GM12878 (cell line): ENCODE results near the gene ALDH1A1. TPM values are rescaled to one million over a fixed set of nuclear protein-coding genes. Genes with fewer than 3 reads are reported as not detected.

Experiments used
- ATAC-seq: fragments of 200-7000 bp; cut with Tn5 transposase; 3 replicates; pipeline ENCODE4 v1.9.1; 2020; ENCODE audit warnings: mild to moderate bottlenecking, moderate library complexity
- BruUV-seq: library from RNA; stranded (reverse); fragments of 400-500 nt; replicated peaks from 2 replicates; lab custom pipeline; 2021; lab: Mats Ljungman, UMichigan
- CTCF ChIA-PET: fragments of 300-600 bp; sonication (Branson Sonifier 250); formaldehyde crosslinking; extraction: SDS; loops from one replicate; lab custom pipeline; 2021; ENCODE audit warnings: inconsistent platforms; lab: Yijun Ruan, JAX
- POLR2A ChIA-PET: fragments of 350-600 bp; formaldehyde crosslinking; extraction: SDS; loops from one replicate; lab custom pipeline; 2021; ENCODE audit warnings: inconsistent platforms; lab: Charles Lee
- RAD21 ChIA-PET: fragments of 300-600 bp; sonication (Branson Sonifier 250); formaldehyde crosslinking; loops from one replicate; lab custom pipeline; 2023; ENCODE audit warnings: antibody characterized with exemption; ENCODE audit not compliant: unreplicated experiment; lab: Charles Lee
- SMC1A ChIA-PET: fragments of 300-600 bp; sonication (Branson Sonifier 250); formaldehyde crosslinking; loops from one replicate; lab custom pipeline; 2023; ENCODE audit not compliant: unreplicated experiment, uncharacterized antibody; lab: Charles Lee
- DNase-seq: peaks from one replicate; pipeline ENCODE4 v3.0.0-alpha.2; 2011; ENCODE audit warnings: low read depth, low spot score
- FAIRE-seq: peaks from 3 replicates; lab custom pipeline; 2011; peaks lifted over from hg19 to GRCh38; lab: Jason Lieb, UNC
- H2AFZ ChIP-seq: 2 replicates; pipeline ENCODE4 v1.6.0; 2011; ENCODE audit warnings: low read depth, low read length, control low read depth; ENCODE audit not compliant: control insufficient read depth
- H3K27ac ChIP-seq: 2 replicates; pipeline ENCODE4 v1.5.1; 2011; ENCODE audit warnings: control low read depth; ENCODE audit not compliant: control insufficient read depth, insufficient read depth
- H3K27me3 ChIP-seq, 2 experiments: replicated peaks in 1 of 2; 2 replicates each; pipeline versions ENCODE4 v1.6.0 to v1.6.1; 2011; ENCODE audit warnings: low read length in 1 of 2; ENCODE audit not compliant: control insufficient read depth in 2 of 2, insufficient read depth in 2 of 2
- H3K36me3 ChIP-seq, 2 experiments: 2 replicates each; pipeline ENCODE4 v1.5.1; 2011; ENCODE audit warnings: low read length in 1 of 2; ENCODE audit not compliant: control insufficient read depth in 2 of 2, insufficient read depth in 2 of 2
- H3K4me1 ChIP-seq: 2 replicates; pipeline ENCODE4 v1.6.1; 2011; ENCODE audit warnings: mild to moderate bottlenecking, low read length, moderate library complexity, mixed read lengths; ENCODE audit not compliant: control insufficient read depth, insufficient read depth
- H3K4me2 ChIP-seq: 2 replicates; pipeline ENCODE4 v1.6.0; 2011; ENCODE audit warnings: control low read depth; ENCODE audit not compliant: control insufficient read depth, insufficient read depth
- H3K4me3 ChIP-seq: fragments of 200-600 bp; sonication (generic); 2 replicates; pipeline ENCODE4 v1.5.1; 2016
- H3K79me2 ChIP-seq: 2 replicates; pipeline ENCODE4 v1.6.0; 2011; ENCODE audit warnings: low read length; ENCODE audit not compliant: control insufficient read depth, insufficient read depth
- H3K9ac ChIP-seq: 2 replicates; pipeline ENCODE4 v1.8.0; 2011; ENCODE audit warnings: low read length, control low read depth, mixed read lengths; ENCODE audit not compliant: control insufficient read depth, insufficient read depth
- H3K9me3 ChIP-seq: replicated peaks from 3 replicates; pipeline ENCODE4 v1.5.1; 2011; ENCODE audit warnings: mild to moderate bottlenecking, low read length; ENCODE audit not compliant: control insufficient read depth, insufficient read depth
- H4K20me1 ChIP-seq: 2 replicates; pipeline ENCODE4 v1.6.0; 2011; ENCODE audit not compliant: control insufficient read depth, insufficient read depth
- CBX5 ChIP-seq: sonication (generic); IDR thresholded peaks from 2 replicates; pipeline ENCODE4 v1.6.1; 2016; ENCODE audit warnings: low read depth, moderate library complexity, mild to moderate bottlenecking, inconsistent platforms
- EED ChIP-seq: sonication (generic); IDR thresholded peaks from 2 replicates; pipeline ENCODE4 v1.6.1; 2016; ENCODE audit warnings: antibody characterized with exemption, low read depth
- IKZF1 ChIP-seq: fragments of 450-650 bp; conservative IDR thresholded peaks from 2 replicates; pipeline ENCODE4 v1.6.1; 2017; ENCODE audit warnings: antibody characterized with exemption, mild to moderate bottlenecking
- MLLT1 ChIP-seq: fragments of 450-650 bp; IDR thresholded peaks from 2 replicates; pipeline ENCODE4 v1.6.1; 2016; ENCODE audit warnings: mild to moderate bottlenecking
- NBN ChIP-seq: fragments of 450-650 bp; IDR thresholded peaks from 2 replicates; pipeline ENCODE4 v1.6.1; 2016
- POLR2AphosphoS2 ChIP-seq: IDR thresholded peaks from 2 replicates; pipeline ENCODE4 v1.6.1; 2011; ENCODE audit warnings: low read depth, mild to moderate bottlenecking, low read length, improper control_type of control experiment, moderate library complexity
- SMC3 ChIP-seq: IDR thresholded peaks from 2 replicates; pipeline ENCODE4 v1.6.1; 2011; ENCODE audit warnings: low read length, improper control_type of control experiment, borderline replicate concordance
- SUPT20H ChIP-seq: IDR thresholded peaks from 2 replicates; pipeline ENCODE4 v1.6.1; 2011; ENCODE audit warnings: low read depth, mild to moderate bottlenecking, low read length, moderate library complexity, borderline replicate concordance; ENCODE audit not compliant: control insufficient read depth
- WGBS: methylation state at CpG from one replicate; pipeline ENCODE4 v1.1.6; 2016; ENCODE audit warnings: low lambda C conversion rate; ENCODE audit not compliant: insufficient replicate concordance, insufficient coverage; ENCODE audit errors: missing lambda C conversion rate; 5-methylcytosine and 5-hydroxymethylcytosine counted together
- in situ Hi-C: fragments of 300-500 bp; cut with MboI; formaldehyde crosslinking; loops from 9 replicates; pipeline ENCODE4 v1.14.3; 2018; ENCODE audit warnings: mixed read lengths
- intact Hi-C: fragments of 100-400 bp; cut with micrococcal nuclease; formaldehyde crosslinking; loops from one replicate; pipeline ENCODE4 v1.14.2; 2022; ENCODE audit not compliant: unreplicated experiment
- polyA plus RNA-seq, 11 experiments: library from polyadenylated mRNA; depleted of rRNA in 4 of 11; unstranded in 6 of 11; stranded (reverse) in 5 of 11; fragments of >200 nt; fragmentation: Nextera tagmentation in 4 of 11; fragmentation: Illumina TruSeq in 1 of 11; extraction: Ambion mirVana in 4 of 11; extraction: Trizol in 1 of 11; gene quantifications; 1 replicate in 1 of 11; 2 replicates in 10 of 11; pipeline versions ENCODE4 v1.2.1 to v1.2.3, GENCODE V29; 2011 to 2016; ENCODE audit warnings: inconsistent platforms in 2 of 11, missing spikeins in 2 of 11, low read depth in 1 of 11
- total RNA-seq, 4 experiments: library from RNA; depleted of rRNA in 3 of 4; stranded (reverse); fragments of >200 nt in 3 of 4; fragmentation: Illumina TruSeq in 1 of 4; extraction: Trizol in 1 of 4; gene quantifications; 2 replicates each; pipeline versions ENCODE4 v1.2.1 to v1.2.3, GENCODE V29; 2013 to 2021
- TF ChIP-seq, protein P1 (sequence below): IDR thresholded peaks from 2 replicates; pipeline ENCODE4 v1.6.1; 2012; ENCODE audit warnings: mild to moderate bottlenecking, low read depth, low read length

ALDH1A1 gene
- total and polyA plus RNA-seq, 10 of the 15 experiments (the other 5 are each of a cell fraction or from before 2014, with no cell fraction given), result 0.03 to 0.54 TPM; not detected in 8

GRCh38 chr9:72884508-72884907 is 68.3 kb downstream of the ALDH1A1 start (continued):
- TF ChIP-seq, protein P1, sequence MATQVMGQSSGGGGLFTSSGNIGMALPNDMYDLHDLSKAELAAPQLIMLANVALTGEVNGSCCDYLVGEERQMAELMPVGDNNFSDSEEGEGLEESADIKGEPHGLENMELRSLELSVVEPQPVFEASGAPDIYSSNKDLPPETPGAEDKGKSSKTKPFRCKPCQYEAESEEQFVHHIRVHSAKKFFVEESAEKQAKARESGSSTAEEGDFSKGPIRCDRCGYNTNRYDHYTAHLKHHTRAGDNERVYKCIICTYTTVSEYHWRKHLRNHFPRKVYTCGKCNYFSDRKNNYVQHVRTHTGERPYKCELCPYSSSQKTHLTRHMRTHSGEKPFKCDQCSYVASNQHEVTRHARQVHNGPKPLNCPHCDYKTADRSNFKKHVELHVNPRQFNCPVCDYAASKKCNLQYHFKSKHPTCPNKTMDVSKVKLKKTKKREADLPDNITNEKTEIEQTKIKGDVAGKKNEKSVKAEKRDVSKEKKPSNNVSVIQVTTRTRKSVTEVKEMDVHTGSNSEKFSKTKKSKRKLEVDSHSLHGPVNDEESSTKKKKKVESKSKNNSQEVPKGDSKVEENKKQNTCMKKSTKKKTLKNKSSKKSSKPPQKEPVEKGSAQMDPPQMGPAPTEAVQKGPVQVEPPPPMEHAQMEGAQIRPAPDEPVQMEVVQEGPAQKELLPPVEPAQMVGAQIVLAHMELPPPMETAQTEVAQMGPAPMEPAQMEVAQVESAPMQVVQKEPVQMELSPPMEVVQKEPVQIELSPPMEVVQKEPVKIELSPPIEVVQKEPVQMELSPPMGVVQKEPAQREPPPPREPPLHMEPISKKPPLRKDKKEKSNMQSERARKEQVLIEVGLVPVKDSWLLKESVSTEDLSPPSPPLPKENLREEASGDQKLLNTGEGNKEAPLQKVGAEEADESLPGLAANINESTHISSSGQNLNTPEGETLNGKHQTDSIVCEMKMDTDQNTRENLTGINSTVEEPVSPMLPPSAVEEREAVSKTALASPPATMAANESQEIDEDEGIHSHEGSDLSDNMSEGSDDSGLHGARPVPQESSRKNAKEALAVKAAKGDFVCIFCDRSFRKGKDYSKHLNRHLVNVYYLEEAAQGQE, result no peak
- no peak for TF ChIP-seq MLLT1

- no peak overlapping the region for H2AFZ ChIP-seq
- FAIRE-seq (no peak), ATAC-seq (no peak)
- H3K4me2 ChIP-seq, result no peak overlapping the region
- SMC1A ChIA-PET, result no interaction called here
- H3K4me3 ChIP-seq, result no peak overlapping the region
- CTCF ChIA-PET, result interaction anchor here (0.5 to 1.3 kb wide), 2 partner anchors 12 to 175 kb away, joined by 3 read pairs; no protein-coding TSS in a partner anchor
- intact Hi-C loops, result no loop called here
- H3K79me2 ChIP-seq, result no peaks in the 10 kb centered on the region
- H3K27me3 ChIP-seq, result no peaks in the 10 kb centered on the region
- no peaks in the 10 kb centered on the region for H3K4me1 ChIP-seq
- no peak overlapping the region for H3K27ac ChIP-seq
- no TSS peak for BruUV-seq
- no peaks in the 10 kb centered on the region for H3K9me3 ChIP-seq
- WGBS, result 27% methylated on average over 3 of the region's 3 CpGs
- RAD21 ChIA-PET, result no interaction called here
- no peak overlapping the region for H3K9ac ChIP-seq
- POLR2A ChIA-PET, result no interaction called here
- H3K36me3 ChIP-seq, result no peaks in the 10 kb centered on the region
- TF ChIP-seq POLR2AphosphoS2 (no peak), EED (no peak), NBN (no peak), SUPT20H (no peak), CBX5 (no peak), SMC3 (no peak), IKZF1 (no peak)
- TF ChIP-seq, all 136 proteins: peak for 0
- in situ Hi-C loops, result no loop called here
- H4K20me1 ChIP-seq, result no peaks in the 10 kb centered on the region
- no peak for DNase-seq
Measured at GRCh38 chr9:72883875-72884274, 69.0 kb downstream of the ALDH1A1 start.
